Skeletal muscle satellite cell (primary cell): ENCODE measurements around the gene HTR2A.

ENCODE experiments used
- H3K27me3 ChIP-seq: 2 replicates; pipeline ENCODE4 v1.7.0; 2013; ENCODE audit warnings: low read length; ENCODE audit not compliant: control insufficient read depth, insufficient read depth
- H3K36me3 ChIP-seq: 2 replicates; pipeline ENCODE4 v1.7.0; 2013; ENCODE audit warnings: mild to moderate bottlenecking, control low read depth, low read length; ENCODE audit not compliant: insufficient read depth
- H3K4me1 ChIP-seq: 2 replicates; pipeline ENCODE4 v1.7.0; 2013; ENCODE audit warnings: low read length; ENCODE audit not compliant: control insufficient read depth, insufficient read depth
- H3K4me2 ChIP-seq: 2 replicates; pipeline ENCODE4 v1.7.0; 2013; ENCODE audit warnings: mild to moderate bottlenecking, low read length
- H3K4me3 ChIP-seq: 2 replicates; pipeline ENCODE4 v1.7.0; 2013; ENCODE audit warnings: low read length
- H3K9ac ChIP-seq: 2 replicates; pipeline ENCODE4 v1.7.0; 2013; ENCODE audit warnings: mild to moderate bottlenecking, low read depth, low read length, moderate library complexity
- H3K9me3 ChIP-seq: replicated peaks from 2 replicates; pipeline ENCODE4 v1.7.0; 2013; ENCODE audit warnings: mild to moderate bottlenecking, control low read depth, low read length

HTR2A gene

DNA sequence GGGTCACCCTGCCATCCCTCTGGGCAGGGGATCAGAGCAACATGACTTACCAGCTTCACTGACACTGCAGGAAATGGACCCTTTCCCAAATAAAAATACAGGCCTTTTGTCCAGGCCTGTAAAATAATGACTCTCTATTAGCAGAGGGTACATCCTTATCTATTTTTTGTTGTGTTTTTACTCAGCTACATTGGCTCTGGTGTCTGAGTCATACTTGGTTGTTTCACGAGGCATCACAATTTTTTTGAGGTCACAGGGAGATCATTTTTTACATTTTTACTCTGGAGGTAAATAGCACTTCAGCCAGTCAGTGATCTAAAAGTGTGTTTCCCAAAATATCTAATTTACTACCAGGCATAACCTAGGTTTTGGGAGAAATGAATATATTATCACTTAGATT is 6.9 kb upstream of the HTR2A start:
- H3K9me3 ChIP-seq = no peaks in the 10 kb centered on the region
- H3K27me3 ChIP-seq = no peaks in the 10 kb centered on the region
- no peak overlapping the region for H3K4me3 ChIP-seq
- H3K4me1 ChIP-seq = peaks cover 17% of the 10 kb centered on the region
- no peak overlapping the region for H3K4me2 ChIP-seq
- H3K36me3 ChIP-seq = no peaks in the 10 kb centered on the region
- H3K9ac ChIP-seq = no peak overlapping the region

DNA sequence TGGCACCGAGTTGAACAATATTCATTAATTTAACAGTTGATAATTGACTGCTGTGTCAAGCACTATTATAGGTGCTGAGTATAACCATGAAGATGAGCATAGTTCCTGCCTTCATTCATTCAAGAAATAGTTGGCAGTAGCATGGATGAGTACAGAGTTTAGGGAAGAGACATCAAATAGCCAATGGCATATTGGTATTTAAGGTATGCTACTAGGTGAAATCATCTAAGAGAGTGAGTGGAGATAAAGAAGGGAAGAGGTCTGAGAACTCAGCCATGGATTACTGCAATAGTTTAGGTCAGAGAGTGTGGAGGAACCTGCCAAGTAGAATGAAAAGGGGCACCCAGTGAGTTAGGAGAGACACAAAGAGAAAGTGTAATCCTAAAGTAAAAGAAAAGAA is 4.9 kb upstream of the HTR2A start:
- H3K4me3 ChIP-seq = no peak overlapping the region
- no peaks in the 10 kb centered on the region for H3K27me3 ChIP-seq
- H3K9ac ChIP-seq = no peak overlapping the region
- H3K36me3 ChIP-seq = no peaks in the 10 kb centered on the region
- no peak overlapping the region for H3K4me2 ChIP-seq
- H3K9me3 ChIP-seq = no peaks in the 10 kb centered on the region
- H3K4me1 ChIP-seq = peaks cover 16% of the 10 kb centered on the region

DNA sequence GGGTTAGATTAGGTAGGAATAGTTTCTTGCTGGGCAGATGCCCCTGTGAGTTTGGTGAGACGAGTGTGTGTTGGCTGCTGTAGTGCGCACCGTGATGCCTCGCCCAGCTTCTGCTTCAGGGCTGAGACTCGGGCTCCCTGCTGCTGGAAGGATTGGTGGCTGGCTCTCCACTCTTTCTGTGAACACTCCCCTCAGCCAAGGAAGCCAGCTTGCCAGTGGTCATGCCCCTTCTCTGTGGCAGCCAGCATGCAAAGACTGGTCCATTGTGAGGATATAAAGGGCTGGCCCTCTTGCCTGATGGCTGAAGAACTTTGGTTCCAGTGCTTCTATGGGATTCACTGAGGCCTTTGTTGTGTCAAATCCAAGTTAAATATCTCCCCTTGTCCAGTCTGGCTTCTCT is 2.9 kb upstream of the HTR2A start:
- H3K9ac ChIP-seq = no peak overlapping the region
- H3K4me3 ChIP-seq = no peak overlapping the region
- no peaks in the 10 kb centered on the region for H3K9me3 ChIP-seq

DNA sequence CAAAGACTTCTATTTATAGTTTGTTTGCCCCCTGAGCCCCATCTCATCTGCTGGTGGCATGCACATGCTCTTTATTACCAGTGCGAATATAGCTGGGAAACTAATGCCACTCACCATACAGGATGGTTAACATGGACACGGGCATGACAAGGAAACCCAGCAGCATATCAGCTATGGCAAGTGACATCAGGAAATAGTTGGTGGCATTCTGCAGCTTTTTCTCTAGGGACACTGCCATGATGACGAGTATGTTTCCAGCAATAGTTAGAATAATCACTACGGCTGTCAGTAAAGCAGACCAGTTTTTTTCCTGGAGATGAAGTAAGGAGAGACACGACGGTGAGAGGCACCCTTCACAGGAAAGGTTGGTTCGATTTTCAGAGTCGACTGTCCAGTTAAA is 1.5 kb downstream of the HTR2A start:
- no peak overlapping the region for H3K4me3 ChIP-seq
- H3K9ac ChIP-seq = no peak overlapping the region
- no peaks in the 10 kb centered on the region for H3K9me3 ChIP-seq

More for the DNA sequence above, 2.9 kb upstream of the HTR2A start:
- no peaks in the 10 kb centered on the region for H3K27me3 ChIP-seq
- peaks cover 25% of the 10 kb centered on the region for H3K4me1 ChIP-seq
- no peak overlapping the region for H3K4me2 ChIP-seq
- H3K36me3 ChIP-seq = no peaks in the 10 kb centered on the region

DNA sequence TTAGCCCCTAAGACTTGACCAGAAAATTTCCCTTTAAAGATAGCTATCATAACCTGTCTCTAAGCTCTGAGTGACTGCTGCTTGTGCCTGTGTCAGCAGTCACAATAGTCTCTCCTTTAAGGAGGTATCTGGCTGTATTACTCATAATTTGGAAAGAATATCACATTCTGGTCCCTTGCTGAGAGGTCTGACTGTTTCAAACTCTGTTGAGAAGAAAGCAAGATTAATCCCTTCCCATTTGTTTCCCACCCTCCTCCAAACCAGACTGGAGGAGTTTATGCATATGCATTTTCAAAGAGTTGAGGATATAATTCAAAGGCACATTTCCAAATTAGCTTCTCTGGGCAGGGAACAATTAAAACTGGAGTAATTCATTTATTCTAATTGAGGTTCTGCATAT is 2.3 kb downstream of the HTR2A start:
- Histone ChIP-seq H3K36me3 (no peaks in the 10 kb centered on the region), H3K9me3 (no peaks in the 10 kb centered on the region), H3K4me1 (peaks cover 32% of the 10 kb centered on the region), H3K4me3 (peak overlapping the region; percentile 78), H3K27me3 (no peaks in the 10 kb centered on the region), H3K4me2 (peak overlapping the region; percentile 93), H3K9ac (peak overlapping the region; percentile 70)

More for the DNA sequence above, 1.5 kb downstream of the HTR2A start:
- H3K36me3 ChIP-seq = no peaks in the 10 kb centered on the region
- no peaks in the 10 kb centered on the region for H3K27me3 ChIP-seq
- no peak overlapping the region for H3K4me2 ChIP-seq
- peaks cover 32% of the 10 kb centered on the region for H3K4me1 ChIP-seq

DNA sequence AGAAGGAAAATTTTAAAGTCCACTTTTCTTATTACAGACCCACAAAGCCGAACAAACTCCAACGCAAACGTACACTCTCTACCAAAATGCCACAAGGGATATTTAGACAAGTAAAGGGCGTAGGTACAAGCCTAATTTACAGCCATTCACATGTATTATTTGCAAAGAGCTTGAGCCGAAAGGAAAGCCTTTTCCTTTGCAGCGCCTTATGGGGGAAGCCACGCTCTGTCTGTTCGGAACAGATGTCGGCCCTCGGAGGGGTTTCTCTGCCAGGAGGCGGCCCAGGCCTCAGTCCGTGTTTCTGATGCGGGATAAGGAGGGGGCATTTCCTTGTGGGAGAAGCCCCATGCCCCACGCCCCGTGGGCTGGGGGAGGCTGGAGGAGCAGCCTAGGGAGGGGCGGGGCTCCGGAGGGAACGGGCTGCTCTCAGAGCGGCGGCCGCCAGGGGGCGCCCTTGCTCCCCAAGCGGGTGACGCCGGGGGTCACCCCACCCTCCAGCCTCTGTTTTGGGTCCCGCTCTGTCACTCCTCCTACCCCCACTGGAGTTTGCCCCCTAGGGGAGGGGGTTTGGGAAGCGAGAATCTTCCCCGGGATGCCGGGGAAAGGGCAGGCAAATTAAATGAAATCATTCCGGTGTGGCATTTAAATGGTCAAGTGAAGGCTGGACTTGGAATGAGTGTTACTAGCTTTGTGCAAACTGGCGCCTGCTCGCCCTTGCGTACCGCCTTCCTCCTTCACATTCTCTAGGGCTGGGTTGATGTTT is 2.9 kb downstream of the HTR2A start:
- peak overlapping the region; percentile 78 for H3K4me3 ChIP-seq
- H3K9ac ChIP-seq = peak overlapping the region; percentile 70
- no peaks in the 10 kb centered on the region for H3K27me3 ChIP-seq
- H3K4me1 ChIP-seq = peaks cover 32% of the 10 kb centered on the region
- no peaks in the 10 kb centered on the region for H3K9me3 ChIP-seq
- H3K36me3 ChIP-seq = no peaks in the 10 kb centered on the region
- H3K4me2 ChIP-seq = peak overlapping the region; percentile 93

DNA sequence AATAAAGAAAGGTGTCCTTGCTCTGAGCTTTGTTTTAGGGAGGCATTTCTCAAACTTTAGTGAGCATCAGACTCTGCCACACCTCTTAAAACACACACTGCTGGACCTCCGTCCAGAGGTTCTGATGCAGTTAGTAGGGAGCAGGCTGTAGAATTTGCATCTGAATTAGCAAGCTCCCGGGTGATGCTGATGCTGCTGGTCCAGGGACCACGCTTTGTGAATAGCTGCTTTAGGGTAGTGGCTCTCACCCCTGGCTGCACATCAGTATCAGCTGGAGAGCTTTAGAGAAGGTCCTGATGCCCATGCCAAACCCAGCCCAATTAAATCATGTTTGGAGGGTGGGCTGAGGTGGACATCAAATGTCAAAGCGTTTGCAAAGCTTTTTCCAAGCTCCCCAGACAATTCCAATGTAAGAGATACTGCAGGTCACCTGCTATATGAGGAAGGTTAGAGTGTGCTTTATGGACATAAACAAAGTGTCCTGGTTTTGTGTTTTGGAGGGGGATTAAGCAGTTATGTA is 3.6 kb downstream of the HTR2A start:
- Histone ChIP-seq H3K9me3 (no peaks in the 10 kb centered on the region), H3K9ac (peak overlapping the region; percentile 70), H3K36me3 (no peaks in the 10 kb centered on the region), H3K4me3 (peak overlapping the region; percentile 78), H3K4me2 (peak overlapping the region; percentile 93), H3K27me3 (peaks cover 3% of the 10 kb centered on the region), H3K4me1 (peaks cover 32% of the 10 kb centered on the region)

DNA sequence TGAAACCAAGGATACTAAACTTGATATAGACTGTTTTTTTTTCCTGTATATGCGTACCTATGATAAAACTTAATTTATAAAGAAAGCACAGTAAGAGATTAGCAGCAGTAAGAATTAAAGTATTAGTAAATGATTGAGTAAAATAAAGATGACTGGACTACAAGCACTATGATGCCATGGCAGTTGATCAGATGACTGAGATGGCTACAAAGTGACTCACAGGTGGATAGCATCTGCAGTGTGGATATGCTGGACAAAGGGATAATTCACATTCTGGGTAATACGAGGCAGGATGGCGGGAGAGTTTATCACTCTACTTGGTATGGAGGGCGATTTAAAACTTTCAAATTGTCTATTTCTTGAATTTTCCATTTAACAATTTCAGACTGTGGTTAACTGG is 11.8 kb downstream of the HTR2A start:
- Histone ChIP-seq H3K4me3 (no peak overlapping the region), H3K4me2 (no peak overlapping the region), H3K9me3 (no peaks in the 10 kb centered on the region), H3K27me3 (peaks cover 11% of the 10 kb centered on the region), H3K36me3 (no peaks in the 10 kb centered on the region), H3K4me1 (no peaks in the 10 kb centered on the region), H3K9ac (no peak overlapping the region)

DNA sequence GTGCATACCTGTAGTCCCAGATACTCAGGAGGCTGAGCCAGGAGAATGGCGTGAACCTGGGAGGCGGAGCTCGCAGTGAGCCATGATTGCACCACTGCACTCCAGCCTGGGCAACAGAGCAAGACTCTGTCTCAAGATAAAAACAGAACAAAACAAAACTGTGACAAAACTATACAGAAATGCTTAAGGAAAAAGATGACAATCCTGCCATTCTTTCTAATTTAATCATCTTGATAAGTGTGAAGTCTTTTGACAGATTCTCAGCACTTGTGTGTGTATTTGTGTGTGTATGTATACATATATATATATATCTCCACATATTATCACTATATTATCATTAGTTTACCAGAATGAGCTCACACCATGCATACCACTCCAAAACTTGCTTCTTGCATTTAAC is 12.3 kb downstream of the HTR2A start:
- H3K9ac ChIP-seq = no peak overlapping the region
- no peak overlapping the region for H3K4me2 ChIP-seq
- H3K4me3 ChIP-seq = no peak overlapping the region

DNA sequence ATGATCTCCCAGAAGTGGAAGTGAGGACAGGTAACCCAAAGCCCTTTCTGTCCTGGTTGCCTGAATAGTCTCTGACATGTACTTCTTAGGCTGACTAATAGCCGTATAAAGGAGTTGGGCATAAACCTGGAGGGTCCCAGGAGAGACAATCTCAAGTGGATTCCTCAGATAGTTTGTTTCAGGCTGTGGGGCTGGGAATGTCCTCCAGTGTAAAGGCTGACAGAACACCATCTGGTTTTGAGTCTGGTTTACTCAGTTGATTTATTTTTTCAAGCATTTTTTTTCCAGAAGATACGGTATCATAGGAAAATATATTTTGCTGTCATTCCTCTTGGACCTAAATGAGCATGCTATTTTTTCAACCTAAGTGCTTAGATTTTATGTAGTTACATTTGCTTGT is 15.2 kb downstream of the HTR2A start:
- Histone ChIP-seq H3K4me3 (no peak overlapping the region), H3K27me3 (peaks cover 35% of the 10 kb centered on the region), H3K4me2 (no peak overlapping the region), H3K36me3 (no peaks in the 10 kb centered on the region), H3K4me1 (no peaks in the 10 kb centered on the region), H3K9me3 (no peaks in the 10 kb centered on the region), H3K9ac (no peak overlapping the region)

More for the DNA sequence above, 12.3 kb downstream of the HTR2A start:
- Histone ChIP-seq H3K9me3 (no peaks in the 10 kb centered on the region), H3K36me3 (no peaks in the 10 kb centered on the region), H3K27me3 (peaks cover 13% of the 10 kb centered on the region), H3K4me1 (no peaks in the 10 kb centered on the region)

DNA sequence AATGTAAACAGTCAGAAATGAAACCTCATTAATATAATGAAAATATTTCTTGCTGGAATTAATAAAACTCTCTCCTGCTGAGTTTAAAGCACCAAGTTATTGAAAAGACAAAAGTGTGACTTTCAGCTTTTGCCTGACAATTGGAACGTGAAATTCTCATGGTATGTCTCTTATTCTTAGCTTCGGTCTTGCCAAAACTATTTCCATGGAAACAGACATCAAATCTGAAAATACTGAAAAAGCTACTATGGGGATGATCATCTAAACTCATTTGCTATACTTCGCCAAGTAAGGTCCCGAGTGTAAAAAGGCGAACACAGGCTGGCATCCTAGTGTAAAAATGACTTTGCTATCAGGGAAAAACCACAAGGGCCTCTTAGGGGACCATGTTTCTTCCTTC is 22.8 kb downstream of the HTR2A start:
- Histone ChIP-seq H3K4me1 (no peaks in the 10 kb centered on the region), H3K27me3 (peaks cover 24% of the 10 kb centered on the region), H3K4me3 (no peak overlapping the region), H3K9me3 (no peaks in the 10 kb centered on the region), H3K36me3 (no peaks in the 10 kb centered on the region), H3K9ac (no peak overlapping the region), H3K4me2 (no peak overlapping the region)

DNA sequence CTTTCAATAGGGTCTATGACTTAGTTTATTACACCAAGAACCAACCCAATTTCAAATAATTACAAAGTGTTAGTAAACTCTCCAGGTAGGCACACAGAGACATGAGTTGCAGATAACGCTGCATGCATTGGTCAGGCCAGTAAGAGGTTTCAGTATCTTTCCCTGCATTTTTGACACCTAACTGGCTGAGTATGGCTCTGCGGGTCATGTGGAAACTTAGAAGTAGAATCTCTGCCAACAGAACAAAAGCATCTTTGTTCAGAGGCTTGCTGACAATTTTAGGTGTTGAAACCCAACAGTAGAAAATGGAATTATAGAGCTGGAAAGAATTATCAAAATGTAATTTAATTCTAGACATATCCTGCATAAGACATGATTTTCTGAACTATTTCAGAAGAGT is 25.3 kb downstream of the HTR2A start:
- Histone ChIP-seq H3K4me3 (no peak overlapping the region), H3K36me3 (no peaks in the 10 kb centered on the region), H3K4me1 (no peaks in the 10 kb centered on the region), H3K4me2 (no peak overlapping the region), H3K9ac (no peak overlapping the region), H3K27me3 (peaks cover 4% of the 10 kb centered on the region), H3K9me3 (no peaks in the 10 kb centered on the region)
